ENCODE data around the gene PNKP. TPM values are rescaled to one million over a fixed set of nuclear protein-coding genes. Genes with fewer than 3 reads are reported as not detected.
A peak's percentile ranks its signal among the peaks of the same experiment; 100 is the strongest.

PNKP gene
- total and polyA plus RNA-seq, 9 of the 15 experiments (the other 6 are each of a cell fraction or from before 2014, with no cell fraction given): 2.8 to 85.4 (median 25.3) TPM

DNA sequence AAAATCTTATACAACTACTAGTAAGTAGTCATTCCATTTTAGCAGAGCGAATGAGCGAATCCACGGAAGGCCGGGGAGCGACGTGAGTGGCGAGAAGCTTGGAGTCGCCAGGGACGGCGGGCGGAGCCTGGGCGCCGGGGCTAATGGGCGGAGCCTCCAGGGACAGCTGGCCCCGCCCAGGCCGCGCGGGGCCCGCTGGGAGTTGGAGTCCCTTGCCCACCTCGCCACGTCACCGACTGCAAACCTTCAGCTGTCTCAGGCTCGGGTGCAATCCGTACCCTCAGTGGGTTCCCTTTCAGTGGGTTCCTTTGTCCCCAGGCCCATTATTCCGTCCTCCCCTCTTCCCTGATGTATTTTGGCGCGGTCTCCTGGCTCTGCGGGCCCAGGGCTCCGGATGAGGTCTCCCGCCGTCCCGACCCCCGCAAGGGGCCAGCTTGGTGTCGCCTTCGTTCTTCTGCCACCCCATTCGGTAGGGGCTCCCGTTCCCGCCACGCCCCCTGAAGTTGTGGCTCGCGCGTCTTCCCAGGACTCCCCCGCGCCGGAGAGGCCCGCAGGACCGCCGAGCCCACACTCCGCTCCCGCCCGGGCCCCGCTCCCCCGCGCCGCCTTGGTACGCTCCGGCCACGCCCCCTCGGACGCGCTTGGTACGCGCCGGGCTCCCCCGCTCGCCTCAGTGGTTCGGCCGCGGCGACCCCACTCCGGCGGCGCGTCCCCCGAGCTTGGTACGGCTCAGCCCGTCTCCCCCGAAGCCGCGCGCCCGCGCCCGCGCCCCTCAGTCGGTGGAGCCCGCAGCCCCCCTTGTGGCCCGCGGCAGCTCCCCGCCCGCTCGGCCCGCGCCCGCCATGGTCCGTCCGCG, 16.7 kb downstream of the PNKP start, which contains the start of gene PTOV1 (continued):
- TF ChIP-seq SP2 (IDR thresholded peaks at IDR 0.05; ENCODE audit: extremely low read depth, low read depth, low read length, poor library complexity, severe bottlenecking): no peak
- TF ChIP-seq, protein P1, sequence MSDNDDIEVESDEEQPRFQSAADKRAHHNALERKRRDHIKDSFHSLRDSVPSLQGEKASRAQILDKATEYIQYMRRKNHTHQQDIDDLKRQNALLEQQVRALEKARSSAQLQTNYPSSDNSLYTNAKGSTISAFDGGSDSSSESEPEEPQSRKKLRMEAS (CRISPR knock-in tag; IDR thresholded peaks at IDR 0.05): peak; percentile 63
- peak; percentile 75 for TF ChIP-seq PCBP1 (IDR thresholded peaks at IDR 0.05; ENCODE audit: low read depth, low read length, poor library complexity, severe bottlenecking)
- TF ChIP-seq, protein P2, sequence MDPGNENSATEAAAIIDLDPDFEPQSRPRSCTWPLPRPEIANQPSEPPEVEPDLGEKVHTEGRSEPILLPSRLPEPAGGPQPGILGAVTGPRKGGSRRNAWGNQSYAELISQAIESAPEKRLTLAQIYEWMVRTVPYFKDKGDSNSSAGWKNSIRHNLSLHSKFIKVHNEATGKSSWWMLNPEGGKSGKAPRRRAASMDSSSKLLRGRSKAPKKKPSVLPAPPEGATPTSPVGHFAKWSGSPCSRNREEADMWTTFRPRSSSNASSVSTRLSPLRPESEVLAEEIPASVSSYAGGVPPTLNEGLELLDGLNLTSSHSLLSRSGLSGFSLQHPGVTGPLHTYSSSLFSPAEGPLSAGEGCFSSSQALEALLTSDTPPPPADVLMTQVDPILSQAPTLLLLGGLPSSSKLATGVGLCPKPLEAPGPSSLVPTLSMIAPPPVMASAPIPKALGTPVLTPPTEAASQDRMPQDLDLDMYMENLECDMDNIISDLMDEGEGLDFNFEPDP (CRISPR knock-in tag; IDR thresholded peaks at IDR 0.05): no peak
- TF ChIP-seq NEUROD1 (IDR thresholded peaks at IDR 0.05; ENCODE audit: borderline replicate concordance, low read depth, low read length, partially characterized antibody): no peak
- TF ChIP-seq GTF2E2 (tag; IDR thresholded peaks at IDR 0.05): peak; percentile 73; the same call in 1 of the 2 replicates
- peak; percentile 84; the same call in 1 of the 2 replicates for TF ChIP-seq POLR2AphosphoS2 (IDR thresholded peaks at IDR 0.05; ENCODE audit: low read length)
- TF ChIP-seq, protein P3, sequence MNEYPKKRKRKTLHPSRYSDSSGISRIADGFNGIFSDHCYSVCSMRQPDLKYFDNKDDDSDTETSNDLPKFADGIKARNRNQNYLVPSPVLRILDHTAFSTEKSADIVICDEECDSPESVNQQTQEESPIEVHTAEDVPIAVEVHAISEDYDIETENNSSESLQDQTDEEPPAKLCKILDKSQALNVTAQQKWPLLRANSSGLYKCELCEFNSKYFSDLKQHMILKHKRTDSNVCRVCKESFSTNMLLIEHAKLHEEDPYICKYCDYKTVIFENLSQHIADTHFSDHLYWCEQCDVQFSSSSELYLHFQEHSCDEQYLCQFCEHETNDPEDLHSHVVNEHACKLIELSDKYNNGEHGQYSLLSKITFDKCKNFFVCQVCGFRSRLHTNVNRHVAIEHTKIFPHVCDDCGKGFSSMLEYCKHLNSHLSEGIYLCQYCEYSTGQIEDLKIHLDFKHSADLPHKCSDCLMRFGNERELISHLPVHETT (CRISPR knock-in tag; conservative IDR thresholded peaks at IDR 0.05 in 1 of 2, IDR thresholded peaks at IDR 0.05 in 1 of 2): peak in 1 of 2 experiments; percentile 77; a peak in 1 of 4 replicates
- TF ChIP-seq SMC3 (conservative IDR thresholded peaks at IDR 0.05; ENCODE audit: insufficient read depth, low read depth, low read length): peak; percentile 14; the same call in 1 of the 2 replicates
- TF ChIP-seq ZNF41 (CRISPR knock-in tag; conservative IDR thresholded peaks at IDR 0.05): no peak
- TF ChIP-seq HIVEP1 (CRISPR knock-in tag; IDR thresholded peaks at IDR 0.05): no peak
- no peak for TF ChIP-seq ILK (tag; IDR thresholded peaks at IDR 0.05; ENCODE audit: borderline replicate concordance, low read depth)
- TF ChIP-seq, protein P4, sequence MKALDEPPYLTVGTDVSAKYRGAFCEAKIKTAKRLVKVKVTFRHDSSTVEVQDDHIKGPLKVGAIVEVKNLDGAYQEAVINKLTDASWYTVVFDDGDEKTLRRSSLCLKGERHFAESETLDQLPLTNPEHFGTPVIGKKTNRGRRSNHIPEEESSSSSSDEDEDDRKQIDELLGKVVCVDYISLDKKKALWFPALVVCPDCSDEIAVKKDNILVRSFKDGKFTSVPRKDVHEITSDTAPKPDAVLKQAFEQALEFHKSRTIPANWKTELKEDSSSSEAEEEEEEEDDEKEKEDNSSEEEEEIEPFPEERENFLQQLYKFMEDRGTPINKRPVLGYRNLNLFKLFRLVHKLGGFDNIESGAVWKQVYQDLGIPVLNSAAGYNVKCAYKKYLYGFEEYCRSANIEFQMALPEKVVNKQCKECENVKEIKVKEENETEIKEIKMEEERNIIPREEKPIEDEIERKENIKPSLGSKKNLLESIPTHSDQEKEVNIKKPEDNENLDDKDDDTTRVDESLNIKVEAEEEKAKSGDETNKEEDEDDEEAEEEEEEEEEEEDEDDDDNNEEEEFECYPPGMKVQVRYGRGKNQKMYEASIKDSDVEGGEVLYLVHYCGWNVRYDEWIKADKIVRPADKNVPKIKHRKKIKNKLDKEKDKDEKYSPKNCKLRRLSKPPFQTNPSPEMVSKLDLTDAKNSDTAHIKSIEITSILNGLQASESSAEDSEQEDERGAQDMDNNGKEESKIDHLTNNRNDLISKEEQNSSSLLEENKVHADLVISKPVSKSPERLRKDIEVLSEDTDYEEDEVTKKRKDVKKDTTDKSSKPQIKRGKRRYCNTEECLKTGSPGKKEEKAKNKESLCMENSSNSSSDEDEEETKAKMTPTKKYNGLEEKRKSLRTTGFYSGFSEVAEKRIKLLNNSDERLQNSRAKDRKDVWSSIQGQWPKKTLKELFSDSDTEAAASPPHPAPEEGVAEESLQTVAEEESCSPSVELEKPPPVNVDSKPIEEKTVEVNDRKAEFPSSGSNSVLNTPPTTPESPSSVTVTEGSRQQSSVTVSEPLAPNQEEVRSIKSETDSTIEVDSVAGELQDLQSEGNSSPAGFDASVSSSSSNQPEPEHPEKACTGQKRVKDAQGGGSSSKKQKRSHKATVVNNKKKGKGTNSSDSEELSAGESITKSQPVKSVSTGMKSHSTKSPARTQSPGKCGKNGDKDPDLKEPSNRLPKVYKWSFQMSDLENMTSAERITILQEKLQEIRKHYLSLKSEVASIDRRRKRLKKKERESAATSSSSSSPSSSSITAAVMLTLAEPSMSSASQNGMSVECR (CRISPR knock-in tag; IDR thresholded peaks at IDR 0.05): peak; percentile 87
